Prostate gland (tissue), 2 donors: ENCODE data around the gene PDXK.

Source experiments
- CTCF ChIP-seq, 4 experiments: fragments of 200-600 bp in 2 of 4; fragments of 450-650 bp in 2 of 4; sonication (generic) in 2 of 4; IDR thresholded peaks; 1 replicate in 3 of 4; 2 replicates in 1 of 4; pipeline ENCODE4 v1.5.1; 2016 to 2019; ENCODE audit warnings: antibody characterized with exemption in 4 of 4, mild to moderate bottlenecking in 2 of 4, moderate library complexity in 2 of 4
- POLR2AphosphoS5 ChIP-seq: sonication (generic); formaldehyde crosslinking; IDR thresholded peaks from one replicate; pipeline ENCODE4 v1.6.1; 2017; ENCODE audit warnings: antibody characterized with exemption

- TF ChIP-seq CTCF (IDR thresholded peaks at IDR 0.05) (no peak), POLR2AphosphoS5 (no peak)
Observed at GRCh38 chr21:43745772-43746517, 27.0 kb downstream of the PDXK start.
